Right lobe of liver (tissue), 6 donors: ENCODE results near the gene PLCB4. TPM values are rescaled to one million over a fixed set of nuclear protein-coding genes. Genes with fewer than 3 reads are reported as not detected.

ENCODE experiments used
- ATAC-seq, 4 donors: fragments of 200-7000 bp; cut with Tn5 transposase; one replicate each; pipeline ENCODE4 v1.9.1; 2020; ENCODE audit warnings: mild to moderate bottlenecking in 4 of 4, moderate library complexity in 4 of 4
- DNase-seq, 3 donors: peaks; one replicate each; pipeline ENCODE4 v3.0.0-alpha.2; 2020
- H3K27ac ChIP-seq, 3 donors: fragments of 200-600 bp; one replicate each; pipeline ENCODE4 v1.8.0; 2022
- H3K27me3 ChIP-seq, 2 donors: fragments of 200-600 bp; one replicate each; pipeline ENCODE4 v1.8.0; 2022
- H3K36me3 ChIP-seq, 4 donors: fragments of 200-600 bp; sonication (generic) in 1 of 4; one replicate each; pipeline versions ENCODE4 v1.5.1 to v1.8.0; 2017 to 2022; ENCODE audit warnings: control low read depth in 1 of 4
- H3K4me1 ChIP-seq, 4 donors: fragments of 200-600 bp; sonication (generic) in 1 of 4; one replicate each; pipeline versions ENCODE4 v1.5.1 to v1.8.0; 2017 to 2022; ENCODE audit warnings: control low read depth in 1 of 4
- H3K4me3 ChIP-seq, 3 donors: fragments of 200-600 bp; one replicate each; pipeline ENCODE4 v1.8.0; 2022
- H3K9me3 ChIP-seq, 4 donors: fragments of 200-600 bp; sonication (generic) in 1 of 4; one replicate each; pipeline versions ENCODE4 v1.5.1 to v1.8.0; 2017 to 2022; ENCODE audit warnings: control low read depth in 1 of 4
- POLR2A ChIP-seq: fragments of 450-650 bp; IDR thresholded peaks from one replicate; pipeline ENCODE4 v1.6.1; 2017; ENCODE audit warnings: antibody characterized with exemption, mild to moderate bottlenecking
- WGBS: methylation state at CpG from one replicate; pipeline ENCODE4 v1.1.6; 2018; ENCODE audit warnings: low coverage, low lambda C conversion rate; ENCODE audit not compliant: insufficient coverage; ENCODE audit errors: missing lambda C conversion rate; 5-methylcytosine and 5-hydroxymethylcytosine counted together
- intact Hi-C, 2 donors: fragments of 100-400 bp; cut with DNase I; formaldehyde crosslinking; loops; one replicate each; pipeline versions ENCODE4 v1.11.2 to v1.14.1; 2022
- total RNA-seq, 6 experiments: library from RNA; depleted of rRNA in 2 of 6; stranded (reverse); fragments of >200 nt in 2 of 6; fragmentation: NEBNext Ultra II Directional in 3 of 6; extraction: Animal tissue kit (Norgen Biotek cat#: 25700) in 3 of 6; gene quantifications; one replicate each; pipeline versions ENCODE4 v1.1.0 to v1.2.4, GENCODE V29; 2016 to 2023
- TF ChIP-seq, protein P1 (sequence below), 4 donors: fragments of 200-600 bp in 3 of 4; fragments of 450-650 bp in 1 of 4; IDR thresholded peaks; one replicate each; pipeline versions ENCODE4 v1.5.1 to v1.8.0; 2016 to 2022; ENCODE audit warnings: antibody characterized with exemption in 4 of 4, mild to moderate bottlenecking in 2 of 4
- donor health status: DM: no; HTN: yes; CAD: no.
- donor health status: DM: no; HTN: no; CAD: no.
- donor health status: DM: no; HTN: no; CAD: no.
- donor health status: DM: no; HTN: yes; CAD: no.
- donor health status: DM: no; HTN: yes; CAD: no.

The PLCB4 gene
- total RNA-seq, 6 experiments from 2014 or later: 0.04 to 0.20 (median 0.15) TPM

DNA sequence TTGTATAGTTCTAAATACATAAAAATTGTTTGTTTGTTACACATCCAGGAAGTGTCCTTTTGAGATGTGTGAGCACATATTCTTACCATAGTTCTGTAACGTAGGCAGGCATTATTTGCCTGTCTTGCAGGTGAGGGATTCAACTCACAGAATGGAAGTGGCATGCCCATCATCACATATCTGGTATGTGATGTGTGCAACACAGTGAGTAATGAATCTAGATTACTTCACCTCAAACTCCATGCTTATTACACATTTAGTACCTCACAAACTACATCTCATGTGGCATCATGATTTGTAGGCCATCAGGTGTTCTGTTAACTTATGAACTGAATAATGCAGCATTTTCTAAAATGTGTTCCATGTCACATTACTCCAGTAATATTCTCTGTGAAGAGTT is 181.6 kb downstream of the PLCB4 start:
- ATAC-seq (no peak), DNase-seq (no peak)
- H3K4me3 ChIP-seq: no peak overlapping the region
- TF ChIP-seq, protein P1, sequence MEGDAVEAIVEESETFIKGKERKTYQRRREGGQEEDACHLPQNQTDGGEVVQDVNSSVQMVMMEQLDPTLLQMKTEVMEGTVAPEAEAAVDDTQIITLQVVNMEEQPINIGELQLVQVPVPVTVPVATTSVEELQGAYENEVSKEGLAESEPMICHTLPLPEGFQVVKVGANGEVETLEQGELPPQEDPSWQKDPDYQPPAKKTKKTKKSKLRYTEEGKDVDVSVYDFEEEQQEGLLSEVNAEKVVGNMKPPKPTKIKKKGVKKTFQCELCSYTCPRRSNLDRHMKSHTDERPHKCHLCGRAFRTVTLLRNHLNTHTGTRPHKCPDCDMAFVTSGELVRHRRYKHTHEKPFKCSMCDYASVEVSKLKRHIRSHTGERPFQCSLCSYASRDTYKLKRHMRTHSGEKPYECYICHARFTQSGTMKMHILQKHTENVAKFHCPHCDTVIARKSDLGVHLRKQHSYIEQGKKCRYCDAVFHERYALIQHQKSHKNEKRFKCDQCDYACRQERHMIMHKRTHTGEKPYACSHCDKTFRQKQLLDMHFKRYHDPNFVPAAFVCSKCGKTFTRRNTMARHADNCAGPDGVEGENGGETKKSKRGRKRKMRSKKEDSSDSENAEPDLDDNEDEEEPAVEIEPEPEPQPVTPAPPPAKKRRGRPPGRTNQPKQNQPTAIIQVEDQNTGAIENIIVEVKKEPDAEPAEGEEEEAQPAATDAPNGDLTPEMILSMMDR (IDR thresholded peaks at IDR 0.05): no peak
- no peak for TF ChIP-seq POLR2A
- no peaks in the 10 kb centered on the region for H3K36me3 ChIP-seq
- H3K27ac ChIP-seq: no peak overlapping the region
- H3K27me3 ChIP-seq: no peaks in the 10 kb centered on the region
- no peaks in the 10 kb centered on the region for H3K4me1 ChIP-seq
- intact Hi-C loops: no loop called here
- H3K9me3 ChIP-seq: no peaks in the 10 kb centered on the region
- WGBS: 56% methylated on average over 1 of the region's 1 CpG

DNA sequence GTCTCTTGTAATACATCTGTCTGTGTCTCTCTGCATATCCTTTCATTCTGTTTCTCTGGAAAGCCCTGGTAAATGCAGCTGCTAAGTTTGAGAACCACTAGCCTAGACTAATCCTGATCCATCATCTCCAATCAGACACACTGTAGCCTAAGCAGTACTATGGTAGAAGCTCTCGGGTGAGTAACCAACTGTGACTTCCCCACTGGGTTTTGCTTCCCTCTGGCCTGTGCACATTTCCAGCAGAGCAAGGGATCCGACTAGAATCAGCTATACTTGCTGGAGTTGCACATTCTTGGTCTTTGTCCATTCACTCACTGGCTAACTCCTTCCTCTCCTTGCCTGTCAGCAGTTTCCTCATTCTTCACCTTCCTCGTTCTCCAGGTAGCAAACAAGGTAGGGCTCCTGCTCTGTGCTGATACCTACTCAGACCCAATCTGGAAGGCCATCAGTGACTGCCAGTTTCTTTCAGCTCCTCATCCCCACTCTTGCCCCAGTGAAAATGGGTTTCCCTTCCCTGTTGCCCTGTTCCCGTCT is 184.2 kb downstream of the PLCB4 start:
- no peaks in the 10 kb centered on the region for H3K36me3 ChIP-seq
- DNase-seq (no peak), ATAC-seq (no peak)
- H3K4me3 ChIP-seq: no peak overlapping the region
- no peak for TF ChIP-seq POLR2A
- TF ChIP-seq, protein P1 (IDR thresholded peaks at IDR 0.05): no peak
- H3K4me1 ChIP-seq: no peaks in the 10 kb centered on the region
- no peaks in the 10 kb centered on the region for H3K27me3 ChIP-seq
- H3K9me3 ChIP-seq: no peaks in the 10 kb centered on the region
- intact Hi-C loops: no loop called here
- WGBS: 35% methylated on average over 4 of the region's 4 CpGs
- H3K27ac ChIP-seq: no peak overlapping the region

DNA sequence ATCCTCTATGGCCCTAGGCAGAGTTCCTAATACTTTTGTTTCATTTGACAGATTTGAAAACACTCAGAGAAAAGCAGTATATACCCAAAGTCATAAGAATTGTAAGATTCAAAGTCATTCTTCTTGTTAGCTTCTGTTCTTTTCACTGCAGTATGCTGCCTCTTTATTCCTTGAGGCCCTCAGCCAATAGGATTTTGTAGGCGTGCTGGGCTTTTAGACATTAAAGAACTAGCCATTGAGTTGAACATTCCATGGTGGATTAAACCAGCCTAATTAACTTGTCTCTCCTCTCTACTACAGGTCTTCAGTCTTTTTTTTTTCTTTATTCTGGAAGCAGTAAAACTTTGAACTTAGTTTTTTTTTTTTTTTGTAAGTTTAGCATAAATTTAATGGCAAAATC is 186.3 kb downstream of the PLCB4 start:
- no peaks in the 10 kb centered on the region for H3K9me3 ChIP-seq
- no peak for TF ChIP-seq POLR2A
- TF ChIP-seq, protein P1 (IDR thresholded peaks at IDR 0.05): no peak
- WGBS: 55% methylated on average over 1 of the region's 1 CpG
- ATAC-seq (no peak), DNase-seq (no peak)
- H3K36me3 ChIP-seq: no peaks in the 10 kb centered on the region
- H3K4me1 ChIP-seq: no peaks in the 10 kb centered on the region
- H3K4me3 ChIP-seq: no peak overlapping the region
- H3K27ac ChIP-seq: no peak overlapping the region
- intact Hi-C loops: no loop called here
- H3K27me3 ChIP-seq: no peaks in the 10 kb centered on the region

DNA sequence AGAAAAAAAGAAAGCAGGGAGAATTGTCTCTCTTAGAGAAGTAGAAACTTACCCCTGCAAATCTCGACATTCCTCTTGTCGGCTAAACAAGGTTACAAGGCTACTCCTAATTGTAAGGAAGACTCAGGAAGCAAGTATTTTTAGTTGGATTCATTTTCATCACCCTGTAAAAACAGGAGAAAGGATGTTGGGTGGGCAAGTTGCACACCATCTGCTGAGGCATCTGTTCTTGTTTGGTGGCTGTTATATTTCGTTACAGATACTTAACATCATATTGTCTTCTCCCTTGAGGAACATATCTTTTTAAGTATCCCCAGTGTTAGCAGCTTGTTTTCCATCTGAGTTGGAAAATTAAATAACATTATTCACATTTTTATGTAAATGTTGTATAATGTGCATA is 187.5 kb downstream of the PLCB4 start:
- Histone ChIP-seq H3K27me3 (no peaks in the 10 kb centered on the region), H3K36me3 (no peaks in the 10 kb centered on the region), H3K27ac (no peak overlapping the region), H3K4me1 (no peaks in the 10 kb centered on the region), H3K9me3 (no peaks in the 10 kb centered on the region), H3K4me3 (no peak overlapping the region)
- TF ChIP-seq POLR2A: no peak
- TF ChIP-seq, protein P1 (IDR thresholded peaks at IDR 0.05): no peak
- ATAC-seq (no peak), DNase-seq (no peak)
- intact Hi-C loops: no loop called here
- WGBS: 28% methylated on average over 3 of the region's 3 CpGs

DNA sequence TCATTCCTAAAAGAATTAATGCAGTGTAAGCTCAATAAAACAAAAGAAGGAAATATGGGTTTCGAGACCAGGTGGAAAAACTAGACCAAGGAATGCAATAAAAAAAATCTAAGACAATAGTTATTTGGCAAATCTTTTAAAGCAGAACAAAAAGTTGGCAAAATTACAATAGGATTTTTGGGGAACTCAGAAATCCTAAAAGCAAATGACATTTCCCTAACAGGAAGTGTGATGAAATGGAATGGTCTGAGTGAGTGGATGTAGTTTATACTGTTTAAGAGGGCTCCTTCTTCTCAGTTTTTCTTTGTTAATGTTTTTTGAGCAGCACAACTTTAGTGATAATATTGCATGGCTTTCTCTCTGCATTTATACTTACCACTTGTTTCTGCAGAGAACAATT is 190.0 kb downstream of the PLCB4 start:
- Histone ChIP-seq H3K27ac (no peak overlapping the region), H3K27me3 (no peaks in the 10 kb centered on the region), H3K4me1 (no peaks in the 10 kb centered on the region), H3K36me3 (no peaks in the 10 kb centered on the region), H3K9me3 (no peaks in the 10 kb centered on the region), H3K4me3 (no peak overlapping the region)
- DNase-seq (no peak), ATAC-seq (no peak)
- WGBS: 38% methylated on average over 1 of the region's 1 CpG
- intact Hi-C loops: no loop called here
- TF ChIP-seq, protein P1 (IDR thresholded peaks at IDR 0.05): no peak
- no peak for TF ChIP-seq POLR2A
